ENCODE data around the gene LCNL1.
"Not testable (repeated sequence)": the region's sequence is repeated elsewhere in the genome, so short reads cannot be mapped to it uniquely, and the experiment has no call there.

The LCNL1 gene

DNA sequence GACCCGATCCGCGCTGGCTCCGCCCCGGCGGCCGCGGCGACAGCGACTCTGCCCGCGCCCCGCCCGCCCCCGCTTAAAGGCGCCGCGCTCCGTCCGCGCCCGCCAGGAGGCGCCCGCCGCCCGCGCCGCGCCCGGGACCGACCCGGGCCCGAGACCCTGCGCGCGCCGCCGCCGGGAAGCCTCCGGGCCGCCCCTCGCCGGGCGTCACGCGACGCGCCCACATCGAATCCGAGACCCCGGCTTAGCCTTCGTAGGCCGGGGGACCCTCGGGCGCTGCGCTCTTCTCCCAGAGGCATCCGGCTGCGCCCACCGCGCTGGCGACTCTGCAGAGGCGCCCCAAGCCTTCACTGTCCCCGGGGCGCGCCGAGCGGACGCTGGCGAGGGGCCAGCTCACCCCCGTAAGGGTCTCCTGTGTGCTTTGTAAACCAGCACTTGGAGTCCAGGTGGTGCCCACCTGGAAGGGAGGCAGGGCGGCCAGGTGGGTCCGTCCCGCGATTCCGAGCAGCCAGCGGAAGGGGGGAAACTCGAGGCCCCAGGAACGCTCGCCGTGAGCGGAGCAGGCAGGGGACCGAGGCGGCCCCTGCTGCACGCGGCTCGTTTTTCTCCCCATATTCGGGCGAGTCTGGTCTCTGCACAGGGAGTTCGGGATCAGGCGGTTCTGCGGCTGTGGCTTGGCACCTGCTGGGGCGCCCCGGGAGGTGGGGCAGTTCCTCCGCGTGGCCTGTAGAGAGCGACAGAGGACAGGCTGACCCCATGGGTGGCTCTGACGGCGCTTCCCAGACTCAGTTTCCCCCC, 45.7 kb downstream of the LCNL1 start:
- DNase-seq: peak; percentile 79

GRCh38 chr9:137029058-137029936, 46.5 kb downstream of the LCNL1 start:
- DNase-seq: peak; percentile 91

DNA sequence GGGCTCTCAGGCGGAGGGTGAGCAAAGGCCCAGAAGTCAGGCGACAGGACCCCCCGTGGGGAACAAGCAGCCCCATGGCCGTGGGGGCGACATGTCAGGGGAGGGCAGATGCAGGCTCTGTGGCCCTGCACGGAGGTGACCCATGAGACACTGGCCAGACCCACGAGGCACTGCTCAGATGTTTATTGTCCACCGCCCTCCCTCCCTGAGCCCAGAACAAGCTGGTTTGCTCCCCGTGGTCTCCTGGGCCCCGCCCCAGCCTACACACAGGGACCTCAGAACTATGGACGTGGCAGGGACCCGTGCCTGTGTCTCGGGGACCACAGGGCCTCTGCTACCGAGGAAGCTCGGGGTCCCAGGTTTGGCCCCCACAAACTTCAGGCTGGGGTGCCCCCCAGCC, 47.2 kb downstream of the LCNL1 start:
- DNase-seq: no peak

DNA sequence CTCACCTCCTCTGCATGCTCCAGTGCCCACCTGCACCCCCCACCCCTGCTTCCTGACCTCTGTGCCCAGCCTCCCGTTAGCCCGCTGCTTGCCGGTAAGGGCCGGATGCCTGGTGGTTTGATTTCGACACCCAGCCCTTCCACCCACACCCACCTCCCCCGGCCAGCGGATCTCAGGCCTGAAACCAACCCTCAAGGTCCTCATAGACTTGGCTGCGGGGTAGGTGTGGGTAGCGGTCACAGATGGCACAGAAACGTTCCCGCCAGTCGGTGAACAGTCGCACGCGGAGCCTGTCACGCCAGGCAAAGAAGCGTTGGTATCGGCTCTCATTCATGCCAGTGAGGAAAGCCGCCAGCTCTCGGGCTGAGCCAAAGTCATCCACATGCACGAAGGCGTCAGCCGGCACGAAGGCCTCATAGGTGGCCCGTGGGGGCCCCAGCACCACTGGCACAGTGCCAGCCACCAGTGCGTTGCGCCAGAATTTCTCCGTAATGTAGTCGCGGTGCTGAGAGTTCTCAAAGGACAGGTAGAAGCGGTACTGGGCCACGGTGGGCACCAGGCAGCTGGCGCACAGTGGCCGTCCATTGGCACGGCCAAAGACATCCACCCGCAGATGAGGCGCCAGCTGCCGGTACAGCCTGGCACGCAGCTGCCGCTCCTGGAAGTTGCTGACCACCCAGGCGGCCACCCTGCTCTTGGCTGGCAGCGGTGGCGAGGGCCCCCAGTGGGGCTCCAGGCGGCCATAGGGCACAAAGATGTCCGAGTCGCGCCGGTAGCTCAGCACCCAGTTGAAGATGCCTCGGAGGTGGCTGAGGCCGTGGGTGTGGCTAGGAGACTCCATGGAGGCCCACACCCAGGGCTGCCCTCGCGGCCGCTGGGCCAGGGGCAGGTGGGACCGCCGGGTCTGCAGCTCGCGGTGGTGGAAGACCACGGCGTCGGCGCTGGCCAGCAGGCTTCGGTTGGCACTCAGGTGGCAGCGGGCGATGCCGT, 48.0 kb downstream of the LCNL1 start:
- DNase-seq: peak; percentile 73

- peak; percentile 68 for DNase-seq
These were observed 49.3 kb downstream of the LCNL1 start, which contains the start of gene FUT7 for GRCh38 chr9:137031904-137032640. Gene FUT7 (minus strand): TSS chr9:137032088. CDS start chr9:137031991, 97 bp downstream.

DNA sequence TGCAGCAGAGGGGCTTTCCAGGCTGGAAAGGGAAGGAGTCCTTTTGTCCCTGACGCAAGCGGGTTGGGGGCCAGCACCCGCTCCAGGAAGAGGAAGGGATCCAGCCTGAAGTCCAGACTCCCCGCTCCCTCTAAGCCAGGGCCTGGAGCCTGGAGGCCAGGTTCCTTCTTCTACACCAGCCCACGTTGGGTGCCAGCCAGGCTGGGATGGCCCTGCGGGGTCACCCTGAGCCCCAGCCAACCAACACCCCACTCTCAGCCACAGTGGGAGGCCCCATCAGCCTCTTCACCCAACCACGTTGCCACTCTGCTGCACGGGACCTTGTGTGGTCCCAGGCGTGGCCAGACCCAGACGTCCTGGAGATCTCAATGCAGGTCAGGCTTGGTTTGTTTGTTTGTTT, 50.1 kb downstream of the LCNL1 start:
- DNase-seq: no peak

GRCh38 chr9:137033481-137033880, 50.7 kb downstream of the LCNL1 start:
- DNase-seq: not testable (repeated sequence)

- no peak for DNase-seq
These were observed 51.4 kb downstream of the LCNL1 start for GRCh38 chr9:137034039-137034708.

- peak; percentile 94 for DNase-seq
These were observed 52.1 kb downstream of the LCNL1 start for GRCh38 chr9:137034709-137035506.

Measured in stimulated activated CD8-positive, alpha-beta memory T cell treated with anti-CD3 and anti-CD28 coated beads, Interleukin-4, amount 100 ng/mL, for 48 hours (primary cell).